NCI-H345 treated with DMSO at 0.1 percent for 48 hours (cell line): ENCODE data around the gene FAM107B.

Experiments used
- DNase-seq: peaks from one replicate; lab custom pipeline; 2025; ENCODE audit not compliant: unreplicated experiment; lab: John Stamatoyannopoulos, UW

Gene FAM107B

DNA sequence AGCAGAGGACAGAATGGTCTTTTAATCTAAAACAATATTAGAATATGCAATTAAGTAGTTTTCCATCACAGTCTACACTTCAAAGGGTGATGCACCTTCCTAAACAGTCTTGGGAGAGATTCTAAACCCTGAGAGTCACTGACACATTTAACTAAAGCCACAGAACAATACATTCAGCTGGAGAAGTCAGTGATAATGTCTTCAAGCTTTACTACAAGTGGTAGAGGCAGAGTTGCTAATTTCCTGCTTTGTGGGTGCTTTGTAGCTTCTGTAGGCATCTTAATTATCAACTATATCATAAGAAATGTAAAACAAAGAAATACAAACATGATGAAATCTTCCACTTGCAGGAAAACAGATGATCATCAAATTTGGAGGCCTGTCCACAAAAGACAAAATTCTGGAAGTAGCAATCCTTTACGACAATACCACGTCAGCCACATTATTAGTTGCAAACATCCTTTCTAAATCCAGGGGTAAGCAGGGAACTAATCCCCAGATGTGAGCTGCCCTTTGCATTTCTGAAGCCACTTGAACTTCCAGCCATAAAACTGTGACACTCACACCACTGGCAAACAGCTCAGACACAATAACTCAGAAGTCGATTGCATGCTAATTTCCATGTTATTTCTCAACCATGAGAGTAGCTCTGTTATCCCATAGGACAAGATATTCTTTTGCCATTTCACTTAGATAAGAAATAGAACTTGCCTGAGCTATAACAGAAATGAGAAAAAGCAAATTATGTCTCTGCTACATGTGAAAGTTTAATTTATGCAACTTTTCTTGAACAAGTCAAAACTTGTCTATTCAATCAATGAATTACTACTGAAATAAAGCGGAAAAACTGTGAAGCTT is 212.2 kb downstream of the FAM107B start:
- no peak for DNase-seq

DNA sequence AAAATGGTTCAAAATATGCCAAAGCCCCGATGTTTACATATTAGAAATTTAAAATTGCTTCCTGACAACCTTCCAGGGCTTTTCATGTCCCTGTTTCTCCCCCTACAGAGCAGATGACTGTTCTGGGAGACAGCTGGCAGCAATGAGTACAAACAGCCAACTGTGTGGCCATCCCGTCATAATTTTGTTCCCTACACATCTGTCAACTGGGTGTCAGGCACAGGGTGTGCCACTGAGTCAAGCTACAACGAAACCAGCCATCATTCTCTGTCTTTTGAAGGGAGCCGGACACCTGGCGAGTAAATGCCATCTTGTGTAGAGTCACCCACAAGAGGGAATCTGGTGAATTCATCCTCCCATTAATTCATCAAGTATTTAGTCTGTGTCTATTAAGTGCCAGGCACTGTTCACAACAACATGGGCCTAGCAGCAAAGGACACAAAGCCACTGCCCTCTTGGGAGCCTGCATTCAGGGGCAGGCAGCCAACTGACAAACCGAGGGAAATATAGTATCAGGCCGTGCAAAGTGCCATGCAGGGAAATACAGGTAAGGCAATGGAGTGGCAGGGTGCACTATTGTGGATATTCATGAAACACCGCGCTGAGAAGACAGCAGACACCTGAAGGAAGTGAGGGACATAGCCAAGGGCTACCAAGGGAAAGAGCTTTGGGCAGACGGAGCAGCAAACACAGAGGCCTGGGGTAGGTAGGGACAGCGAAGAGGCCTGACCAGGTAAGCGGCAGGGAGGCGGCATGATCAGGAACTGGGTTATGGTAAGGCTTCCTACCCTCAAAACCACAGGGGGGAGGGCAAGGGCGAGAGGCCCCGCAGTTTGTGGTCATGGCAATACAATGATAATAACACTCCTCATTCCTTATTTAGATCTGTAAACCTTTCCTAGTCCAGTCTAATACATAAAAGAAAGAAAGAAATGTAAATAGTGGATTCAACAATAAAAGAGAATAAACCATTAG is 213.6 kb downstream of the FAM107B start:
- DNase-seq = no peak

DNA sequence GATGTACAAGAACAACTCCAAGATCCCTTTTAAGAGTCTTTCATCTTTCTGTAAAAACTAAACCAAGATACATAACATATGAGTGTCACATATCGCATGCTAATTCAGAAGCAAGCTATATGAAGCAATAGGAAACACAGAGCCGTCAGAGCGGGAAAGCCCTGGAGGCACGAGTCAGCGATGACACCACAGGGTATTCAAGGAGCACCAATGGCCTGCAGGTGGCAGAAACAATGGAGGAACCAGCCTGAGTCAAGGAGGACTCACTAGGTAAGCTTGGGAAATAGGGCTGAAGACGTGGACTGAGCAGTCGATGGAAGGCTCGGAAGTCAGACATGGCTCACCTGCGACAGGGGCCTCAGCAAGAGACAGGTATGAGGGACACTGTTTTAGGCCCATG is 214.4 kb downstream of the FAM107B start:
- no peak for DNase-seq

DNA sequence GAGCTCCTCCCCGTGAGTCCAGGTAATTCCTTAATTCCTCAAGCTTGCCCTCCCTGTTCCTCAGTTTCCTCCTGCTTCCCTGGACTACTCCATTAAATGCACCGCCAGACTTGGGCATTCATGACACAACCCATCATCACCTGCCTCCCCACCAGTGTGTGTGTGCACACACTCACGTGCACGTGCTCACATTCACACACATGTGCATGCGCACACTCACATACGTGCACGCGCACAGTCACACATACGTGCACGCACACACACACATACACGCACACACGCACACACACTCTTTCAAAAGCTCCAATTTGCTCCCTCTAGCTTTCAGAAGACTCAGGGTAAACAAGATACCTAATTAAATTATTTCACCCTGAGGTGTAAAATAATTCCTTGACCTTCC is 216.7 kb downstream of the FAM107B start:
- no peak for DNase-seq

DNA sequence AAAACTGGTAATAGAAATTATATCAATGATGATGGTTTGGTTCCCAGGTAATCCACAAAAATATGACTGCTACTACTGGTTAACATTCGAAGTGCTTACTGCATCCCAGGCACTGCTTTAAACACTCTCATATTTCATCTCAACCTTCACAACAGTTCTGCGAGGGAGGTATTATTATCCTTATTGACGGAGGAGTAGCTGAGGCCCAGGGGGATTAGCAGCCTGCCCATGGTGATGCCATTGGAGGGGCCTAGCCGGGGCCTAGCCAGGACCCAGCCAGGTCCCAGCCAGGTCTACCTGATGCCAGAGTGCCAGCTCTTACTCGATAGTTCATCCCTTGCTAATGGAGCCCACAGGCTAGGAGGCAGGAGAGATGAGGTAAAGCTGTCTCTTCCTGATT is 217.1 kb downstream of the FAM107B start:
- no peak for DNase-seq

DNA sequence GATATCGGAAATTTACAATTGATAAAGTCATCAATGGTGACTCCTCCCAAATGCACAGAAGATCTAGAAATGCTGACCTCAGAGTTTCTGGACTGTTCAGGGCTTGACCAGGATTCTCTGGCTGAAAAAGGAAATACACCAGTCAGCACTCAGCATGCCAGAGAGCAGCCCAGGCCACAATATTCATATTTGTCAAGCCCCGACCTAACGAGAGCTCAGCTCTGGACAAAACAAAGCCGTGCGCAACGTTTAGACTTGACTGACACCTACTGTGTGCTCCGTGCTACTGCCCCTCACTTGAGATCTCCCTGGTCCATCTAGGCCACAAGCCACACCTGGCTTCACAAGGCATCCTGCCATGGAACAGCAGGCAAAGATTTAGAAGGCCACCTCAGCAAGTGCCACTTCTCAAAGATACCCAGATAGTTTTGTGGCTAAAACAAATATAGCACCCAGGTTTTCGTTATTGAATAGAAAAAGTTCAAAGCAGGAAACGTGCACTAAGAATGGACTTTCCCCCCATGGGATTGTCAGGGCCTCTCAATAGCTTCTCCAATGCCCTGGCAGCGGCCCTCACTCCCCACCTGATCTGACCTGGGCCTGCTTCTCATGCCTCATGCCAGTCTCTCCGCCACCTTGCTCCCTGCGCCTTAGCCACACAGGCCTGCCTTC is 218.3 kb downstream of the FAM107B start:
- no peak for DNase-seq

DNA sequence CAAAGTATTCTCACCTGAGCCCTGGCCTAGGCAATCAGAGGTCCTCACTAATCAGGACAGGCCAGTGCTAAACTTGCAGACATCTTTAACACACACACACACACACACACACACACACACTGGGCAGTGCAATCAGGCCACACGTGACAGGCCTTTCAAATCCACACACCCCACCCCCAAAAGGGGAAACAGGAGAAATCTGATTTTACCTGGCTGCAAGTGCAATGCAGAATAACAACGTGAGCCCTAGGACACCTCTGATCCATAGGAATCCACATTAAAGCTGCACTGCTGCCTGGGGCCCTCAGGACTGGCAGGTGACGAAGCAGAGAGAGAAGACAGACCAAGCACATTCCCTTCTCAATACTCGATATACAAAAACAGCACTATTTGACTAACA is 218.9 kb downstream of the FAM107B start:
- no peak for DNase-seq

DNA sequence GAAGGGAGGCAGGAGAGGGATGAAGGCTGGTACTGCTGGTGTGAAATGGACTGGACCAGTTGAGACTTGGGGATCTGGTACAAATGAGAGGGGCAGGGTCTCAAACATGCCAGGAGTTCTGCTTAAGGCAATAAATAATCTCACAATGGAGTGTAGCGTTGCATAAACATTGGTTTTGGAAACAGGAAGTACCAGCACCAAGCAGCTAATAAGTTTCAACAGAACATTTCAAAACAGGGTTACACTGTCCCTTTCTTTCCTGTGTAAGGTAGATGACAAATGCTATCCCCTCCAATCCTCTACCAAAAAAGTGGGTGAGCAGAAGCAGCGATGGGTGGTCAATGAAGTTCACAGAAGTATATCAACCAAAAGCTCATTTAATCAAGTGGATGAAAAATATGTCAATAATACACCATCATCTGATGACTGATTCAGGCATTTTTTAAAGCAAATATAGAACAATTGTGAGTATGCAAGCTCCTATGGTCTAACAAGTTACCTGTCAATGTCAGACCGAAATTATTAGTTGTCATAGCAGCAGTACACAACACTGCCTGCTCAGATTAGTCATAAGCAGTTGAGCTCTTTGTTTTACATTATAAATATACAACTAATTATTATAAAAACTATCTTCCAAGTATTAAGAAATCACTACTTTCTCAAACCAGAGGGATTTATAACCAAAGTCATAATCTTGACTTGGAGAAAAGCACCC is 220.0 kb downstream of the FAM107B start:
- DNase-seq = no peak

DNA sequence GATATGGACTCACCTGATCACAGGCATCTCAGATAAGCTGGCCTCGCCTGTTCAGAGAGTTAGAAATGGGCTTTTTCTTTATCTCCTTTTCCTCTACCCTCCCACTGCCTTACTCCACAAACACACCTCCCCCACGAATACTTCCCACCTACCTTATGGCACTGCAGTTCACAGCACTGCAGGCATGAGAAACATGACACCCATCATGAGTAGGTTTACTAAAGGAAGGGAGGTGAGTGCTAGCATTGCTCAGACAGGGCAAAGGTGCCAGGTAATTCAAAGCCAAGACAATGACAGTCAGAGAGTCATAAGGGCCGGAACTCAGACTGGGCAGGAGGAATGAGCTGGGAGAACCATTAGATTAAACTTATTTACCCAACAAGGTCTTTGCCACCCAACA is 220.6 kb downstream of the FAM107B start:
- DNase-seq = no peak

DNA sequence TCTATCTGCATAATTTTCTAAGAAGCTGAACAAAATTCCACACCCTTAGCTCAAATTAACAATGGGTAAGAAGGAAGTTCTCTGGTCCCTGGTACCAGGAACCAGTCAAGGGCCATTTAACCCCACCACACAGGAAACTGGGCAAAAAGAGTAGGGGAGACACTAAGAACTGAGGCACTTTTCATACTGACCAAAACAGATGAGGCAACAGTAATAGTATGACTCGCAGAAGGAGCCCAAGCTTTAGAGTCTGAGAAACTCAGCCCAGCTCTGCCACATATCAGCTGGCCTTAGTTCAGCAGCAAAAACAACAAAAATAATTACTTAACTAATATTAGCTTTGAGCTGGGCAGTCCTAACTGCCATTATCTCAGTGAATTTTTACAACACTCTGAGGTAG is 221.2 kb downstream of the FAM107B start:
- no peak for DNase-seq

DNA sequence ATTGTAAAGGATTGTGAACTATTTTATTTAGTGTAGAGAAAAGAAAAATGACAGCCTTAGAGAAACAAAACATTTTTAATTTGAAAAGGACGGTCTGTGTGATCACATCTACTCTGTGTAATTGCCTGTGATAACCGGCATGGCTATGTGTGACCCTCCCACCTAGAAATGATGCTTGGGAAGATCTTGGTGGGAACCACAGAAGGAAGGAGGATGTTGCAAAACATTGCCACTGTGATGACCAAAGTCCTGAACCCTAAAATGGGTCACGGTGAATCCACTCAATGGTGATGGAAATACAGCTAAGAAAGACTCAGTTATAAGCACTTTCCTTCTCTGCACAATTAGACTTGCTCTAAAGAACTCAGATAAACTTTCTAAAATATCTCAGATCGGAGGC is 222.7 kb downstream of the FAM107B start:
- DNase-seq = no peak

DNA sequence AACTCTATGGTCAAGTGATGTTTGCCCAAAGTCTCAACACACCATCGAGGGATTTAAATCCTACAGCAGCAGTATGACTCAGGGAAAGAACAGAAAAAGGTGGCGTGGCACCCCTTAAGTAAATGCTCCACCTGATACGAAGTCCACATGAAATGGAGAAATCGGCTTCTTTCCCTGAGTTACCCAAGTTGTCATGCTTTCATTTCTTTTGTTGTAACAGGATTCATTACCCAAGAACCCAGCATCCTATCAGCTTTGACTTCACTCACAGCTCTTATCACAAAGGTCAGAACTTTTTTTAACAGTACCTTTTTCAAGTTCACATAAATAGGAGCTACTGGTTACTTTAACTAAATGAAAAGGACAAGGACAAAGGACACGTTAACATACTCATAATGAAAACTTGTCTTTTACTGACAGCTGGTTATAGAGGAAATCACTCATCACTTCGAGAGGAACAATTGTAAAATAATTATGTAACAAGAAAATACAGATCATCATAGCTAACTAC is 224.2 kb downstream of the FAM107B start:
- DNase-seq = no peak

DNA sequence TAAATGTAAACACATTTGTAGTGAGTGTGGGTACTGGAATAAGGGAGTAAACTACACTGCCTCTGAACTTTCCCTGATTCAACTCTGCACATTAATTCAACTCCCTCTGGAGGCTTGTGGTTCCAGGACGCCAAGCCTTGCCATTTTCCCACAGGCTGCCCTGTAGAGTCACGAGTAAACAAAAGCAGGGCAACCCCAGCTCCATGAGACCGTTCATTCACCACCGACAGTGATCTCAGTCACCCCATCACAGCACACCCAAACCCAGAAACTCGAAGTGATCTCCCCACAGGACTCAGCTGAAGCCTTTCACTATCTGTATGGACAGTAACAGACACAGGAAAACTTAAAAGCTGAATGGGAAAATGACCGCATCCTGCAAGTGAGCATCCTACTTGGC is 225.2 kb downstream of the FAM107B start:
- DNase-seq = no peak

DNA sequence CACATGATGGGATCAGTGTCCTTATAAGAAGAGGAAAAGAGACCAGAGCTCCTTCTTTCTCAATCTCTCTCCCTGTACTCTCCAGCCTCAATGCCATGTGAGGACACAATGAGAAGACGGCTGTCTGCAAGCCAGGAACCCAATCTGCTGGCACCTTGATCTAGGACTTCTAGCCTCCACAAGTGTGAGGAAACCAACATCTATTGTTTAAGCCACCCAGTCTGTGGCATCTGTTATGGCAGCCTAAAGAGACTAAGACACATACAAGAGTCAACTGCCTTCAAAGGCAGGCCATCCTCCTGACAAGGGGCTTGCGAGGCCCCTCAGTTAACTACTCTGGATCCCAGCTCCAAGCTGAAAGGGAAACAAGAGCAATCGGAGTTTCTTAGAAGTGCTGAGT is 225.7 kb downstream of the FAM107B start:
- no peak for DNase-seq

DNA sequence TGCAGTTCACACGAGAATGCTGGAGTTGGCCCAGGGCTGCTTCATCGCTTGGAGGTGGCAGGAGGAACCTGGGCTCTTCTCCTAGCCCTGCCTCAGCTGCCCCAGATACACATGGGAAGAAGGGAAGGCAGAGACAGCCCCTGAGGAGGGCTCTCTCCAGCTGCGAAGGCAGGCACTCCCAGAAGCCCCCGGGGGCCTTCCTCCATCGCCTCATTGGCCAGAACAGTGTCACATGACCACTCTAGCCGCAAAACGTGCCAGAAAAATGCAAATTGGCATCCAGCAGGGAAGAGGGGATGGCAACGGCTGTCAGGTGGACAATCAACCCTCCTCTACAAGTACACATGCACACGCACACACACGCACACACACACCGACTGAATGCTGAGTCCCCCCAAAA is 226.2 kb downstream of the FAM107B start:
- DNase-seq = no peak

DNA sequence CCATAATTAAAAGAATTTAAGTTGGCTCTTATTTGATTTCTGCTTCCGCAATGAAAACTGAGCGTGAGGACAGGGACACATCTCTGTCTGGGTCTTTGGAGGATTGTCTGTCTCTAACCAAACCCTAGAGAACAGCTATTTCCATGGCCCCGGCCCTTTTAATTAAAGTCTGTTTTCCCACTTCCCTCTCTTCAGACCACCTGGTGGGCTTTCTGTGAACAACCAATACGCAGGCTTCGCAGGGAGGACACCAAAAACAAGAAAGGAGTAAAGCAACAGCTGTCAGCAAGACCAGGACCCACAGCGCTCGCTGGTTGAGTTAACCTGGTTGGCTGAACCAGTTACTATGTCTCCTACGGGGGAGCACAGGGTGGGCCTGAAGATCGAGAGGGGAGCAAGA is 226.9 kb downstream of the FAM107B start:
- DNase-seq = no peak

DNA sequence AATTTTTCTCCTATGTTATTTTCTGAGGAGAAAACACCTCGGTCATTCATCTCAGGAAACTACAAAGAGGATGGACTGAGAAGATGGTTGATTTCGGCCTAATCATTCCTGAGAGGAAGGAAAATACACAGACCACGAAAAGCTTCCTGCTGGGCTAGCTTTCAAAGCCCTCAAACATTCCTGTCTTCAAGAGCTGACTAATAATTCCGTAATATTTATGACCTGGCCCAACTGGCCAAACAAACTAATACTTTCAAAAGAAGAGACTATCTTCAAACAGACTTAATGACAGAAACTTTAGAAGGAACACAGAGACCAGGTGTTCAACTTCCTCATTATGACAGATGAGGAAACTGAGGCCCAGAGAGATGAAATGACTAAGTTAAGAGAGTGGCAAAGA is 228.9 kb downstream of the FAM107B start:
- no peak for DNase-seq

DNA sequence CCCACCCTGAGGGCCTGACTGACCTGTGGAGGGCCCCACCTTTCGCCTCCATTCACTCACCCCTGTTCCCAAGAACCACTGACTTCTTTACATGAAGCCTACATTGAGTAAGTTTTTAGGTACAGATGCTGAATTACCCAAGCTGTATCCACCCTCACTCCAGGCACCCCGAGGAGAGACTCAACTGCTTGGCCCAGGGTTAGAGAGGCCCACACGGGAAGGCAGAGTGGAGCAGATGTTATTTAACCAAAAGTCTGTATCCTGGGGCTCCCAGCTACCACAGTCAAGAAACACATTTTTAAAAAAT is 230.8 kb downstream of the FAM107B start:
- no peak for DNase-seq

DNA sequence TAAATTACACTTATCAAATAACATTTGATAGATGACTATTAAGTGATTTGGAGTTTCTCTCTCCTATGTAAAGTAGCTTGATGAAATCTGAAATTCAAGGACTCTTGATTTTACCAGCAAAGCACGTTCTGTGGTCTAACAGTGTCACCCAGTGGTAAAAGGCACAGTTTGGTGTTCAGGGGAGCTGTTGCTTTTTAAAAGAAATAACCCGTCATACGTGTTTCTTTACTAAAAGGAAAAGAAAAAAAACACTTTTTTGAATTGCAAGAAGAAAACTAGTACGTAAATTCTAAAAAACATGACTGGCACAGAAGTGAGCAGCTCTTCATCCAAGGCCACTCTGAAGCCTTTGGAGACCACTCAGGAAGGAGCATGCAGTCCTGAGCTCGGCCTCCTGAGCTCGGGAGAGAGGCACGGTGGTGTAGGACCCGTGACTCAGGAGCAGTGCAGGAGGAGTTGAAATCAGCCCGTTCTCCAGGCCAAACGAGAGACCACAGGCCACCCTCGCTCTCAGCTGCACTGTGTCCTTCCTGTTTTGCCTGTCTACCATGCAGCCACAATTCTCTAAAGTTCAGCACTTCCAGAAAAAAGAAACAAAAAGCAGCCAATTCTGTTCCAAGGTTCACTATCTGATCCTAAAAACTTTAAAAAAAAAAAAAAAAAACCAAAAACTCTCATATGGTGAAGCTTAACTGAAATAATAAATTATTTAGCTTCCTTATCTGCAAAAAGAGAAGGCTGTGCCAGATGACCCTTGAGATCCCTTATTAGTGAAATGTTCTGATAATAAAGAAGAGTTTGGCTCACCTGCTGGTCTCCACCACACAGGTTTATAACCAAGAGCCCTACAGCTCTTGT is 231.4 kb downstream of the FAM107B start:
- no peak for DNase-seq

DNA sequence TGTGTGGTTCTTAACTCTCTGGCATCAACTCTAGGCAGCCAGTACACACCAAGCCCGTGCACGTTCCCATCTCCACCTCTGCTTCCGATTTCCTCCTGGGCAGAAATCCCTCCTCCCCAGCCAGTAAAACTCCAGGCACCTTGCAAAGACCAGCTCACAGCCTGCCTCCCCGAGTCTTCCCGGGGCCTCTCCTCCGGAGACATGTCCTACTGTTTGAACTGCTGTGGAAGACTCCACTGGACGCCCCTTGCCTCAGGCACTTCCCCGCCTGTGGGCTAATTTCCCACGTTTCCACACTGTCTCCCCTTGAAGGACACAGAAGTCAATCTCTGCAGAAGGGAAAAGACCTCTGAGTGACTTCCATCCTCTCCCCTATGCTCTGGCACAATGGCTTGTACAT is 233.3 kb downstream of the FAM107B start:
- no peak for DNase-seq
